Lung (tissue), 12 donors: ENCODE measurements around the gene CCDC117. TPM values are rescaled to one million over a fixed set of nuclear protein-coding genes. Genes with fewer than 3 reads are reported as not detected.
"Not testable (repeated sequence)": the region's sequence is repeated elsewhere in the genome, so short reads cannot be mapped to it uniquely, and the experiment has no call there.

Source experiments
- ATAC-seq: fragments of 200-7000 bp; cut with Tn5 transposase; one replicate; pipeline ENCODE4 v1.9.1; 2020; ENCODE audit warnings: moderate number of reproducible peaks; ENCODE audit not compliant: insufficient read depth, low FRiP score
- DNase-seq, 3 donors: peaks; one replicate each; pipeline ENCODE4 v3.0.0-alpha.2; 2013 to 2017
- H3K27ac ChIP-seq, 2 donors: one replicate each; pipeline ENCODE4 v1.5.1; 2013; ENCODE audit warnings: mild to moderate bottlenecking in 2 of 2, moderate library complexity in 2 of 2, control low read depth in 1 of 2, inconsistent platforms in 1 of 2, low read depth in 1 of 2, low read length in 1 of 2
- H3K27me3 ChIP-seq, 3 donors: one replicate each; pipeline ENCODE4 v1.5.1; 2013; ENCODE audit warnings: low read length in 2 of 3; ENCODE audit not compliant: control insufficient read depth in 3 of 3, insufficient read depth in 3 of 3
- H3K36me3 ChIP-seq, 4 donors: one replicate each; pipeline ENCODE4 v1.5.1; 2013; ENCODE audit warnings: low read length in 4 of 4, mild to moderate bottlenecking in 1 of 4, moderate library complexity in 1 of 4; ENCODE audit not compliant: control insufficient read depth in 4 of 4, insufficient read depth in 4 of 4
- H3K4me1 ChIP-seq, 5 donors: one replicate each; pipeline ENCODE4 v1.5.1; 2013; ENCODE audit warnings: low read length in 5 of 5, mild to moderate bottlenecking in 2 of 5, moderate library complexity in 1 of 5; ENCODE audit not compliant: control insufficient read depth in 5 of 5, insufficient read depth in 5 of 5
- H3K4me3 ChIP-seq: one replicate; pipeline ENCODE4 v1.5.1; 2013; ENCODE audit warnings: mild to moderate bottlenecking, control low read depth, moderate library complexity
- H3K9ac ChIP-seq, 2 donors: one replicate each; pipeline ENCODE4 v1.5.1; 2013; ENCODE audit warnings: low read length in 2 of 2, control low read depth in 1 of 2; ENCODE audit not compliant: insufficient read depth in 1 of 2
- H3K9me3 ChIP-seq, 4 donors: one replicate each; pipeline ENCODE4 v1.5.1; 2013; ENCODE audit warnings: low read length in 3 of 4, mild to moderate bottlenecking in 1 of 4, moderate library complexity in 1 of 4; ENCODE audit not compliant: control insufficient read depth in 4 of 4, insufficient read depth in 3 of 4
- WGBS, 2 donors: extraction: QIAGEN DNeasy Blood & Tissue Kit; methylation state at CpG; one replicate each; pipeline ENCODE4 v1.1.7; 2013; 5-methylcytosine and 5-hydroxymethylcytosine counted together
- polyA plus RNA-seq, 2 donors: library from polyadenylated mRNA; stranded (reverse); fragments of 200-250 nt; gene quantifications; one replicate each; pipeline ENCODE4 v1.2.1, GENCODE V29; 2013
- total RNA-seq, 2 donors: library from RNA; depleted of rRNA in 1 of 2; stranded (reverse); fragments of >200 nt in 1 of 2; gene quantifications; one replicate each; pipeline ENCODE4 v1.2.1, GENCODE V29; 2014 to 2021
- TF ChIP-seq, protein P1 (sequence below): IDR thresholded peaks from 2 replicates; pipeline ENCODE4 v1.5.1; 2012; ENCODE audit warnings: mild to moderate bottlenecking; ENCODE audit errors: control extremely low read depth, extremely low read depth
- donor health status: control.
- donor health status: control.
- donor health status: Bipolar disorder and iron deficiency.
- donor health status: healthy.
- donor health status: DM: yes; HTN: yes; CAD: no.

CCDC117 gene
- total and polyA plus RNA-seq, 4 donors, result 7.8 to 29.2 (median 16.4) TPM

DNA sequence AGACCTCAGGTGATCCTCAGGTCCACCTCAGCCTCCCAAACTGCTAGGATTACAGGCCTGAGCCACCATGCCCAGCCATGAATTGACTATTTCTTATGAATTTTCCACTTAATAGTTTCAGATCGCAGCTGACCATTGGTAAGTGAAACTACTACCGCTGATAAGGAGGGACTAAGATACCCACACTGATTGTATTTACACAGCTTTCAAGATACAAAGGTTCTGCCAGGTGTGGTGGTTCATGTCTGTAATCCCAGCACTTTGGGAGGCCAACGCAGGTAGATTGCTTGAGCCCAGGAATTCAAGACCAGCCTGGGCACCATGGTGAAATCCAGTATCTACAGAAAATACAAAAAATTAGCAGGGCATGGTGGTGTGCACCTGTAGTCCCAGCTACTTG lies 34.8 kb upstream of the CCDC117 start:
- ATAC-seq (no peak), DNase-seq (no peak)
- Histone ChIP-seq H3K9me3 (no peaks in the 10 kb centered on the region), H3K27me3 (no peaks in the 10 kb centered on the region), H3K36me3 (no peaks in the 10 kb centered on the region), H3K27ac (no peak overlapping the region), H3K4me3 (no peak overlapping the region), H3K9ac (no peak overlapping the region), H3K4me1 (peaks cover 0 to 5% (median 2%) of the 10 kb centered on the region in 5 donors)
- TF ChIP-seq, protein P1, sequence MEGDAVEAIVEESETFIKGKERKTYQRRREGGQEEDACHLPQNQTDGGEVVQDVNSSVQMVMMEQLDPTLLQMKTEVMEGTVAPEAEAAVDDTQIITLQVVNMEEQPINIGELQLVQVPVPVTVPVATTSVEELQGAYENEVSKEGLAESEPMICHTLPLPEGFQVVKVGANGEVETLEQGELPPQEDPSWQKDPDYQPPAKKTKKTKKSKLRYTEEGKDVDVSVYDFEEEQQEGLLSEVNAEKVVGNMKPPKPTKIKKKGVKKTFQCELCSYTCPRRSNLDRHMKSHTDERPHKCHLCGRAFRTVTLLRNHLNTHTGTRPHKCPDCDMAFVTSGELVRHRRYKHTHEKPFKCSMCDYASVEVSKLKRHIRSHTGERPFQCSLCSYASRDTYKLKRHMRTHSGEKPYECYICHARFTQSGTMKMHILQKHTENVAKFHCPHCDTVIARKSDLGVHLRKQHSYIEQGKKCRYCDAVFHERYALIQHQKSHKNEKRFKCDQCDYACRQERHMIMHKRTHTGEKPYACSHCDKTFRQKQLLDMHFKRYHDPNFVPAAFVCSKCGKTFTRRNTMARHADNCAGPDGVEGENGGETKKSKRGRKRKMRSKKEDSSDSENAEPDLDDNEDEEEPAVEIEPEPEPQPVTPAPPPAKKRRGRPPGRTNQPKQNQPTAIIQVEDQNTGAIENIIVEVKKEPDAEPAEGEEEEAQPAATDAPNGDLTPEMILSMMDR, result no peak
- 90 to 92% methylated on average over 3 of the region's 3 CpGs for WGBS, 2 donors

DNA sequence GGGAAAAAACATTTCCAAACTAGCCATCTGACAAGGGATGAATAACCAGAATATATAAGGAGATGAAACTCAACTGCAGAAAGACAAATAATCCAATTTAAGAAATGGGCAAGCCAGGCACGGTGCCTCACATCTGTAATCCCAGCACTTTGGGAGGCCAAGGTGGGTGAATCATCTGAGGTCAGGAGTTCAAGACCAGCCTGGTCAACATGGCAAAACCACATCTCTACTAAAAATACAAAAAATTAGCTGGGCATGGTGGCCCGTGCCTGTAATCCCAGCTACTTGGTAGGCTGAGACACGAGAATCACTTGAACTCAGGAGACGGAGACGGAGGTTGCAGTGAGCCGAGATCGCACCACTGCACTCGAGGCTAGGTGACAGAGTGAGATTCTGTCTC lies 33.6 kb upstream of the CCDC117 start:
- H3K4me3 ChIP-seq, H3K9ac ChIP-seq, H3K27ac ChIP-seq, H3K27me3 ChIP-seq, H3K9me3 ChIP-seq, H3K36me3 ChIP-seq, DNase-seq, ATAC-seq: not testable (repeated sequence)
- WGBS, 2 donors, result 90 to 95% methylated on average over 8 of the region's 8 CpGs
- peaks cover 0 to 14% (median 4%) of the 10 kb centered on the region in 5 donors for H3K4me1 ChIP-seq

DNA sequence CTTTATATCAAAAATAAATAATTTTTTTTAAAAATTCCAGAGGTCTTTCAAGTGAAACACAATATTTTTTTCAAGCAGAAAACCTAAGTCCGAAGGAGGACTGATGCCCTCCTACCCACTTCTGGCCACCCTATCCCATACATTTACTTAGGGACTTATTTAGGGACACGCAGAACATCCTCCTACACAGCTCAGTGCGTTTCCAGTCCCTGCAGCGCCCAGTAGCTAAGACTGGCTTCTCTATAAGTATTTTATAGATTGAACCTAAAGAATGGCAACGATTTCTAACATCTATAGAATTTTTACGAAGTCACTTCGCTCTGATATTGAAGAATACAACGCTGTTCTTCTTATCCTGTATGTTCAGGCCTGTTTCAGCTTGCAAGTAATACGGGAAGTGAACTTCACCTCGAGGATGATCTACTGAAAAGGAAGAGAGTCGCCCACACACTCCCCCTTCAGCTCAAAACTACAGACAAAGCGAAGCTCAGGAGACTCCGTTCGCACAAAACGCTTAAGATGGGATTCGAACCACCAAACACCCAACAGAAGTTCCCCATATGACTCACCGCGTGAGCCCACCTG lies 31.2 kb upstream of the CCDC117 start:
- peak overlapping the region; percentile 58 for H3K4me3 ChIP-seq
- no peaks in the 10 kb centered on the region for H3K27me3 ChIP-seq
- no peaks in the 10 kb centered on the region for H3K9me3 ChIP-seq
- H3K4me1 ChIP-seq, result peaks cover 0 to 14% (median 4%) of the 10 kb centered on the region in 5 donors
- 8 to 9% methylated on average over 18 of the region's 18 CpGs for WGBS, 2 donors
- ATAC-seq (no peak), DNase-seq (no peak)
- H3K27ac ChIP-seq, result no peak overlapping the region
- H3K9ac ChIP-seq, result peak overlapping the region in 1 of 2 donors; percentile 78
- H3K36me3 ChIP-seq, result peaks cover under 1 to 21% (median 7%) of the 10 kb centered on the region in 4 donors
- TF ChIP-seq, protein P1, result no peak

DNA sequence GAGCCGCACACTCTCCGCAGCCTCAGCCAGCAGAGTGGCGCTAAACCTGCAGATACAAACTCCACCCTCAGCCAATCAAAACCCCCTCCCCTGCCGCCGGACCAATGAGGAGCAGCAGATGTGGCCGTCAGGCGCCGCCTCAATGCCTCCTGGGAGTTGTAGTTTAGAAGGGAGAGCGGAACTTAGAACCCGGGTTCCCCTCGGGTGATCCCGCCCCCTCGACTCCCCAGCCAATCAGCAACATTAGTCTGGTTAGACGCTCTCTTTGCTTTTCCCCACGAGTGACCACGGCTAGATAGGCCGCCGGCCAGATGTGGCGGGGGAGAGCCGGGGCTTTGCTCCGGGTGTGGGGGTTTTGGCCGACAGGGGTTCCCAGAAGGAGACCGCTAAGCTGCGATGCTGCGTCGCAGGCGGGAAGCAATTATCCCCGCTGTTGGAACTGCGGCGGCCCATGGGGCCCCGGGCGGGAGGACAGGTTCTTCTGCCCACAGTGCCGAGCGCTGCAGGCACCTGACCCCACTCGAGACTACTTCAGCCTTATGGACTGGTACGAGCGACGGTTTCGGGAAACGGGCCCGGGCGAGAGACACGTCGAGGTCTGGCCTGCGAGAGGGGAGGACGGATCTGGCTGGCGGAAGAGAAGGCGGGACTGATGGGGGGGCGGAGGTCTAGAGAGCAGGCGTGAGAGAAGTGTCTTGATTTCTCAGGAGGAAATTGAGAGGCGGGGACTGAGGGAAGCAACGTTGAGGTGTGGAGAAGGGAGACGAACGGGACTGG lies 30.5 kb upstream of the CCDC117 start, which contains the start of the genes CHEK2 and HSCB:
Gene CHEK2 (minus strand): TSS at position 36 of the 777 bp plus-strand sequence. CDS start 7,099 bp downstream, outside the sequence.
Gene HSCB (plus strand): TSS at position 255 of the 777 bp plus-strand sequence. CDS start 57 bp downstream, at position 312.
- peak; percentile 98 to 99 (median 99) for DNase-seq
- peak; percentile 95 for ATAC-seq
- H3K27ac ChIP-seq, result peak within 1 kb of the TSS; percentile 93
- H3K36me3 ChIP-seq, result peaks cover 5 to 25% (median 10%) of the 10 kb centered on the region in 4 donors
- H3K4me1 ChIP-seq, result peaks cover 0 to 14% (median 4%) of the 10 kb centered on the region in 5 donors
- 0% methylated on average over 54 of the region's 54 CpGs for WGBS, 2 donors
- TF ChIP-seq, protein P1, result no peak
- no peaks in the 10 kb centered on the region for H3K9me3 ChIP-seq
- no peaks in the 10 kb centered on the region for H3K27me3 ChIP-seq
- H3K9ac ChIP-seq, result peak within 1 kb of the TSS; percentile 72 to 86
- H3K4me3 ChIP-seq, result peak within 1 kb of the TSS; percentile 81
